ENCODE measurements around the gene RIT2. TPM values are rescaled to one million over a fixed set of nuclear protein-coding genes. Genes with fewer than 3 reads are reported as not detected.

The RIT2 gene
- total RNA-seq, 1 donor from 2014 or later: not detected

GRCh38 chr18:42734520-42734919 is 381.0 kb downstream of the RIT2 start:
- no peak overlapping the region for H3K27ac Mint-ChIP-seq
- no peak for TF ChIP-seq CTCF (IDR thresholded peaks at IDR 0.05)
- ChIA-PET CTCF (no interaction called here), POLR2A (no interaction called here)
- DNase-seq (no peak), ATAC-seq (ENCODE audit: low read depth) (no peak)
- H3K4me3 Mint-ChIP-seq: no peak overlapping the region
- H3K9me3 Mint-ChIP-seq: peaks cover 3% of the 10 kb centered on the region
- H3K27me3 Mint-ChIP-seq: no peaks in the 10 kb centered on the region
- no peaks in the 10 kb centered on the region for H3K36me3 Mint-ChIP-seq (ENCODE audit: low read depth)
- intact Hi-C loops (cut with micrococcal nuclease): no loop called here
- no peaks in the 10 kb centered on the region for H3K4me1 Mint-ChIP-seq

- CTCF ChIA-PET: no interaction called here
- H3K4me1 Mint-ChIP-seq: no peaks in the 10 kb centered on the region
- DNase-seq: no peak
- no peak overlapping the region for H3K4me3 Mint-ChIP-seq
- POLR2A ChIA-PET: no interaction called here
- ATAC-seq (ENCODE audit: low read depth): no peak
- H3K36me3 Mint-ChIP-seq (ENCODE audit: low read depth): no peaks in the 10 kb centered on the region
- no peak for TF ChIP-seq CTCF (IDR thresholded peaks at IDR 0.05)
- H3K9me3 Mint-ChIP-seq: peaks cover 5% of the 10 kb centered on the region
- H3K27ac Mint-ChIP-seq: no peak overlapping the region
- no peaks in the 10 kb centered on the region for H3K27me3 Mint-ChIP-seq
- intact Hi-C loops (cut with micrococcal nuclease): no loop called here
Measured at GRCh38 chr18:42730272-42730671, 385.2 kb downstream of the RIT2 start.

- DNase-seq: no peak
- Mint-ChIP-seq H3K27ac (no peak overlapping the region), H3K4me3 (no peak overlapping the region), H3K9me3 (no peaks in the 10 kb centered on the region), H3K36me3 (ENCODE audit: low read depth) (no peaks in the 10 kb centered on the region), H3K4me1 (no peaks in the 10 kb centered on the region), H3K27me3 (no peaks in the 10 kb centered on the region)
- ATAC-seq (ENCODE audit: low read depth): no peak
- TF ChIP-seq CTCF (IDR thresholded peaks at IDR 0.05): no peak
- intact Hi-C loops (cut with micrococcal nuclease): no loop called here
- POLR2A ChIA-PET: no interaction called here
- CTCF ChIA-PET: no interaction called here
Measured at GRCh38 chr18:42719221-42719620, 396.3 kb downstream of the RIT2 start.

- Mint-ChIP-seq H3K4me1 (no peaks in the 10 kb centered on the region), H3K9me3 (peaks cover 2% of the 10 kb centered on the region), H3K27ac (no peak overlapping the region), H3K4me3 (no peak overlapping the region), H3K36me3 (ENCODE audit: low read depth) (no peaks in the 10 kb centered on the region), H3K27me3 (no peaks in the 10 kb centered on the region)
- POLR2A ChIA-PET: no interaction called here
- no peak for DNase-seq
- intact Hi-C loops (cut with micrococcal nuclease): no loop called here
- CTCF ChIA-PET: no interaction called here
- no peak for TF ChIP-seq CTCF (IDR thresholded peaks at IDR 0.05)
- no peak for ATAC-seq (ENCODE audit: low read depth)
Measured at GRCh38 chr18:42712065-42712464, 403.4 kb downstream of the RIT2 start.

GRCh38 chr18:42707080-42707479 is 408.4 kb downstream of the RIT2 start:
- POLR2A ChIA-PET: no interaction called here
- H3K4me1 Mint-ChIP-seq: no peaks in the 10 kb centered on the region

More at GRCh38 chr18:42707080-42707479, 408.4 kb downstream of the RIT2 start:
- TF ChIP-seq CTCF (IDR thresholded peaks at IDR 0.05): no peak
- Mint-ChIP-seq H3K36me3 (ENCODE audit: low read depth) (no peaks in the 10 kb centered on the region), H3K27me3 (no peaks in the 10 kb centered on the region), H3K4me3 (no peak overlapping the region), H3K27ac (no peak overlapping the region), H3K9me3 (peaks cover 2% of the 10 kb centered on the region)
- DNase-seq (no peak), ATAC-seq (ENCODE audit: low read depth) (no peak)
- CTCF ChIA-PET: no interaction called here
- intact Hi-C loops (cut with micrococcal nuclease): no loop called here

Data from activated B cell treated with CpG ODN at 0.5 μM for 24 hours (primary cell).